NCI-H2196 treated with DMSO at 0.1 percent for 48 hours (cell line): ENCODE results near the gene APAF1.
"Not testable (repeated sequence)": the region's sequence is repeated elsewhere in the genome, so short reads cannot be mapped to it uniquely, and the experiment has no call there.

Experiments
- DNase-seq: peaks from one replicate; lab custom pipeline; 2025; ENCODE audit not compliant: unreplicated experiment; lab: John Stamatoyannopoulos, UW

APAF1 gene

GRCh38 chr12:98755855-98756254 lies 110.8 kb downstream of the APAF1 start:
- DNase-seq = not testable (repeated sequence)

GRCh38 chr12:98757455-98757854 lies 112.4 kb downstream of the APAF1 start:
- no peak for DNase-seq

DNA sequence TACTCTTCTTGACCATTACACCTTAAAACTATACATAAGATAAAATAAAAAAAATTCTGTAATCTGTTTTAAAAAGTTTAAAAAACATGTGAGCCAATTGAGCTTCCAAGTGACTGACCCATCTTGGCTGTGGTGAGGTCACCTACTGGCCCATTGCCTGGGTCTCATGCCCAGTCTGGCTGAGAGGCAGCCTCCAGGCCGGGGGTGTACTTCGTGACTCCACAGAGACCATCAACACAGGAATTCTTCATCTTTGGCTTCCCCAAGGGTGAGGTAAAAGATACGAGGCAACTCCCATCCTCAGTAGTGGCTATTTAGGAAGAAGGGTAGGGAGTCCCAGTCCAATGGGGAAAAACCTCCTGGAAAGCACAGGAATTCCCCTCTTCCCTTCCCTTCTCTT lies 113.2 kb downstream of the APAF1 start:
- DNase-seq = no peak

DNA sequence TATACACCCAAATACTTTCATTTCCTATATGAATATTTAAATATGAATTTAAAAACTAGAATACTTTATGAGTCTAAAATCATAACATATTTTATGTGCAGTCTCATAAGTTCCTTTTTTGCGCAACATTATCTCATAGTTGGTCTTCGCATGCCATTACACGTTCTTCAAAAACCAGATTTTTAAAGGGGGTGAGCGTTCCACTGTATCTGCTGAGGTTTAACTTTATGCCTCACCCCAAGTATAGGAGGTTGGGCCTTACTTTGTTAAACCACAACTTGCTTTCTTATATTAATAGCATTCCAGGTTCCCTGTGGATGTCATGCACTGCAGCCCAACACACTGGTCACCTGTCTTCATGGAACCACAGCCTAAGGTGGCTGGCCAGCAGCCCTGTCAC lies 118.6 kb downstream of the APAF1 start:
- no peak for DNase-seq

DNA sequence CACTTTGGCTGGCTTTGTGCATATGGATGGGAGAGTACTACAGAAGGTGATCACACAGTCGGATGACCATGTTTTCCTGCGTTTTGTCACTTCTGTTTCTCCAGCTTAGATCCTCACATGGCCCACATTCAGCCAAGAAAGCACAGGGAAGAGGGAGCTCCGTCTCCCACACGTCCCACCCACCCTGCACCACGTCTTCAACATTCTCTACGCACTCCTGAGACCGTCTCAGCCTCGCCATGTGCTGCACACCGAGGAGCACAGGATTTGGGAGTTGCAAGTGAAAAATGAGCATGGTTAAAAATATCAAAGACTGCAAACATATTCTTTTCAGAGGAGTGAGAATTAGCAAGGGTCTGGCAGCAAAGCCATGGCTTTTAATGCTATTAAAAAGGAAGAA lies 122.2 kb downstream of the APAF1 start:
- no peak for DNase-seq

DNA sequence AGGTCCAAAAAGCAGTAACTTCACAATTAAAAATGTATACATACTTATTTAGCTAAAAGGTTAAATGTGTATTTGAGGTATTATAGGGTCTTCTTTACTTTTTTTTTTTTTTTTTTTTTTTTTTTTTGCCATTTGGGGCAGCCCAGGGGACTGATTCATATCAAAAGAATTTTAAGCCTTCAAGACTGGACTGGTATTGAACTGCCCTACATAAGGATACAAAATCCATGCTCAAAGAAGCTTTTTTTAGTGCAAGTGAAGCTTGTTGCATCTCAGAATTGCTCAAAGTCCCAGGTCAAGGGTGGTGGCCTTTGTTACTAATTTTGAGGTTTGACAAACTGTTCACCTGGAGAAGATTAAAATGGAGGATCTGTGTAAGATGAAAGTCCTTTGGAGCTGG lies 124.0 kb downstream of the APAF1 start:
- no peak for DNase-seq

GRCh38 chr12:98770230-98770629 lies 125.1 kb downstream of the APAF1 start:
- DNase-seq = no peak

- DNase-seq = no peak
These were observed 127.0 kb downstream of the APAF1 start for GRCh38 chr12:98771811-98772752.

DNA sequence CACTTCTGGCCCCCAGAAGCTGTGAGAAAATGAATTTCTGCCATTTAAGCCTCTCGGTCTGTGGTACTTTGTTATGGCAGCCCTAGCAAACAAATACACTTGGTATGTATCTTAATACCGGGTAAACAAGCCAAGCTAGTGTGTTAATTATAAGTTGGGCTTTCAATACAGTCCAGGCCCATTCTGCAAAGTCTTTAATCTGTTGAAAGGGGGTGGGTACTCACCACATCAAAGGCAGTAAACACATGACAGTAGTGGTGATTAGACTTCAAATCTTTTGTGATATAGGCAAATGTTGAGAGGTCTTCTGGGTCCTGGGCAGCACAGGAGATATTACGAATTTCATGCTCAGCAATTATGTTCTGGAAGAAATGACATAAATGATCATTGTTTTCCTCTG lies 127.7 kb downstream of the APAF1 start:
- DNase-seq = no peak

GRCh38 chr12:98780261-98780660 lies 135.2 kb downstream of the APAF1 start:
- no peak for DNase-seq

GRCh38 chr12:98783420-98783819 lies 138.3 kb downstream of the APAF1 start:
- DNase-seq = no peak
